HG02759 (cell line): Measurements from ENCODE around the gene SLC27A3.
A peak's percentile ranks its signal among the peaks of the same experiment; 100 is the strongest.
"Not testable (repeated sequence)": the region's sequence is repeated elsewhere in the genome, so short reads cannot be mapped to it uniquely, and the experiment has no call there.

Source experiments
- ATAC-seq: cut with Tn5 transposase; IDR thresholded peaks from one replicate; pipeline ENCODE4 v1.9.1; 2021; ENCODE audit warnings: mild to moderate bottlenecking, moderate library complexity; ENCODE audit not compliant: unreplicated experiment

The SLC27A3 gene

GRCh38 chr1:153760440-153760839 is 14.8 kb upstream of the SLC27A3 start:
- ATAC-seq, result no peak

DNA sequence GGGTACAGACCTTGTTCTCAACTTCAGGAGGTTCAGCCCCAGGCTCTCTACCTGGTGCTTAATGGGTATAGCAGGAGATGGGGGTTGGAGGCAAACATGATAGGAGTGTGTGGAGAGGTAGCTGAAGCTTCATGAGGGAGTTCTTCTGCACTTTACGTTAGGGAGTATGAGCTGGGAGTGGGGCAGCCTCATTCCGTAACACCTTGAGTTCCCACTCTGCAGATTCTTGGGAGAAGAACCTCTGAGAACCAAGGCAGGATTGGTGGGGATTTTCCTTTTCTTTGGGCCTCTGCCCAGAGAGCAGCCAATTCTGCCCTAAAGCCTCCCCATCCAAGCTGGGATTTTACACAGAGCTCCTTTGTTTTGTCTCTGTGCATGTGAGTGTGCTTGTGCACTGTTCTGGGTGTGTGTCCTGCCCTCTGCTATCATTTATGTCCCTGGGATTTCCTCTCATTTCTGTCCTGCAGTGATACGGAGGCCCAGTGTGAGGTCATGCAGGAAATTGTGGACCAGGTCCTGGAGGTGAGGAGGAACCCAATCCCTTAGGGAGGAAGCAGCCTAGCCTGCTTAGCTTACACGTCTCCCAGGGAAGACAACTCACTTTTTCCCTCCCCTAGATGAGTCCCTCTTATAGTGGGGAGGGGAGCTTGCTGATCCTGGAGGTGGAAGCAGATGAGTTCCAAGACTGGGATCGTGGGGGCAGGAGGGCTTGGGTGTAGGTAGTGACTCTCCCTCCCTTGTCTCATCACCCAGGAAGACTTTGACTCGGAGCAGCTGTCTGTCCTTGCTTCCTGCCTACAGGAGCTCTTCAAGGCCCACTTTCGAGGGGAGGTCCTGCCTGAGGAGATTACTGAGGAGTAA is 11.6 kb upstream of the SLC27A3 start:
- no peak for ATAC-seq

DNA sequence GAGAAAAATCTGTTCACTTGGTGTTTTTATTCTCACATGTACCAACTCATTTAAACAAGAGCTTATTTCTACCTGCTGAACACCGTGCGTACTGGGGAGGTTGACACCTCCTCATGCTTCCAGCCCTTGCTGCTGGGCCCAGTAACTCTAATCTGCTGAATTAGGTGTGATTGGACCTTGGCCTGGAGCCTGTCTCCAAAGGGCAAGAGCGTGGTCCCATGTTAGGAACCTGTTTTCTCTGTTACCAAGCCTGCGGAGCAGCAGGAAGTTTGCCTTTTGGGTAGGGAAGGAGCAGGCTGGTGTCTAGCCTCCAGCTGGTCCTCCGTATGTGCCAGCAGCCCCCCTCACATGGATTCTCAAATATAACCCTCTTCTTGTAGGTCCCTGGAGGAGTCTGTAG is 10.9 kb upstream of the SLC27A3 start:
- ATAC-seq, result no peak

GRCh38 chr1:153766663-153767062 is 8.5 kb upstream of the SLC27A3 start:
- ATAC-seq, result not testable (repeated sequence)

DNA sequence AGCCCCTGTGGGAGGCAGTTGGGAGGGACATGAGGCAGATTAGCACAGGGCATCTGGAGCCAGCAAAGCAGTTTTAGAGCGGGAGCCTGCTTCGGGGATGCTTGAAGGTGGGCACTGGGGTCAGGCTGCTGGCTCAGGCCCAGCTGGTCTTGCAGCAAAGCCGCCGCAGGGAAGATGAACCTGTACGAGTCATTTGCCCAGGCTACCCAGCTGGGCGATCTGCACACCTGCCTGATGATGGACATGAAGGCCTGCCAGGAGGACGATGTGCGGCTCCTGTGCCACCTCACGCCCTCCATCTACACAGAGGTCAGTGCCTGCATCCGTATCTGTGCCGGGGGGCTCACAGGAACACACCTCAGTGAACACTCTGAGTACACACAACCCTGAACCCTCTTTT is 7.7 kb upstream of the SLC27A3 start:
- no peak for ATAC-seq

- ATAC-seq, result no peak
These were observed 6.7 kb upstream of the SLC27A3 start for GRCh38 chr1:153768316-153769181.

- no peak for ATAC-seq
These were observed 6.0 kb upstream of the SLC27A3 start for GRCh38 chr1:153769221-153769620.

DNA sequence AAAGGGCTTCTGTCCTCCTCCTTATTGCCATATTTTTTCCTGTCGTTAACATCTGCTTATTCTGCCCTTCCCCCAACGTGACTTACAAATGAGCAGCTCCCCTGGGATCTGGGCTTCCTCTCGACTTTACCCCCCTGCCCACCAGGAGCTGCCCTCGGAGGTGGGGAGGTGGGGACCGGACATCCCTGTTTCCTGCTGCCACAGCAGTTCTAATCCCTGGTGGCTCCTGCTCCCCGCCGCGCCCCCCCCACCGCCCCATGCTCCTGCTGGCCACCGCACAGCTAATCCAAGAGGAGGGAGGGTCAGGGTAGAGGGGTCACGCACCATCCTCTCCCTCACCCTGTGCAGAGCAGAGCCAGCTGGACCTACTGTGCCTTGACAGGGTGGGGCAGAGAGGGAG is 4.4 kb upstream of the SLC27A3 start:
- no peak for ATAC-seq

DNA sequence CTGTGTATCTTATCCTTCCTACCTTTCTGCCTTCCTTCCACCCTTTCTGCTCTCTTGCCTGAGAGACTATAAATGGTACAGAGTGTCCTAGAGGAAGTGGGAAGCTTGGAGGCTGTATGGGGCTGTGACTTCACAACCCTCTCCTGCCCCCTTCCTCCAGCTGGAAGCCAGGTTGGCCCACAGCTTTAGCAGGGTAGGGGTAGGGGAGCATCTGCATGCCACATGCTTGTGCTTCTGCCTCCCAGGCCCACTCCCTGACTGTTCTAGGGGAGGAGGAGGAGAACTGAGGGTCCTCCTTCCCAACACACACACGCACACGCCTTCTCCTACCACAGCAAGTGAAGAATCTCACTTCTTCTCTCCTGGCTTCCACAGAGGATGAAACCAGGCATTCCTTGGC is 3.9 kb upstream of the SLC27A3 start:
- no peak for ATAC-seq

DNA sequence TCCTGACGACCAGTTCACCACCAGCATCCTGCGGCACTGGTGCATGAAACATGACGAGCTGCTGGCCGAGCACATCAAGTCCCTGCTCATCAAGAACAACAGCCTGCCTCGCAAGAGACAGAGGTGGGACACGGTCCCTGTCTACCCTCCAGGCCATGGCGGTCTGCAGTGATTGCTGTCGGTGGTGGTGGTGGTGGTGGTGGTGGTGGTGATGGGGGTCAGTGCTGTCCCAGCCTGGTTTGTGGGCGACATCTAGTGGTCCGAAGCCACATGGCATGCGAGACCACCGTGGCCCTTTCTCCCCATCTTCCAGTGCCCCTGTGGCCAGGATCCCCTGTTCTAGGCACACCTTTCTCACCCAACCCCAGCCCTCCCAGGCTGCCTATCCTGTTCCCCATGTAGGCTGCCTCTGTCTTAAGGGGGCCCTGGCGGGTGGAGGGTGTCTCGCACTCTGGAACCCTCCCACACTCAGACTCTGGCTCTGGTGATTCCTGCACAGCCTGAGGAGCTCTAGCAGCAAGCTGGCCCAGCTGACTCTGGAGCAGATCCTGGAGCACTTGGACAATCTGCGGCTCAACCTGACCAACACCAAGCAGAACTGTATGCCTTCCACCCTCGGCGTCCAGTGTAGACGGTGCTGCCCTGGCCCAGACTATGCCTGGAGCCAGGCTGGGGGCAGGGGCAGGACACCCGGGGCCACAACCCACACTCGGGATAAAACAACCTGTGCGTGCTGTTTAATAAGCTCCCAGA is 3.2 kb upstream of the SLC27A3 start:
- no peak for ATAC-seq

DNA sequence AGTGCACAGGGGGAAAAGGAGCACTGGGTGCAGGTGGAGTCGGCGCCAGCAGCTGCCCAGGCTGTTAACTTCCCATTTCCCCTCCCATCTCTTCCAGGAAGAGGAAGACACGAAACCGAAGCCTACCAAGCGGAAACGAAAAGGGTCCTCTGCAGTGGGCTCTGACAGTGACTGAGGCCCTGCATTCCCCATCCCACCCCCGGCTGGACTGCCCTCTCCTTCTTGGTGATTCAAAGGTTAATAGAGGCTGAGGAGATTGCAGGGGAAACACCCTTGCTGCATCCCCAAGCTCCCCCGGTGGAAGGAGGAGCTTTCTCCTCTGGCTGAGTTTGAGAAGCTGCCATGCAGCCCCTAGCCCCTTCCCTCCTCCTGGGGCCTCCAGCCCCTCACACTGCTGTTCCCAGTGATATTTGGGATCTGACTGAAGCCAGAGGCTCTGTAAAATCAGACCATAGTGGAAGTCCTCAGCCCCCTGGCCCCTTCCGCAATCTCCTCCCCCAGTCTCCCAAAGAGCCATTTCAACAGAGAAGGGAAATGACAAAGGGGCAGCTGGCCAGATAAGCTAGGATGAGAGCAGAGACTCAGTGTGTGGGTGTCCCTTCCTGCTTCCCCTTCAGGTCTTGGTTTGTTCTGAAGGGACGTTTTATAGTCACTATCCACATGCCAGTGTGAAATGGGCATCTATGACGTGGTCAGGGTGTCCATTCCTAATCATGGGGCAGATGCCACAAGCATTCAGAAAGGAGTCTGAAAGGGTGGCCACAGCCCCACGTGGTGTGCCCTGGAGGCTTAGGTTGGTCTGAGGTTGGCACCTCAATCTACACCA is 1.9 kb upstream of the SLC27A3 start:
- no peak for ATAC-seq

DNA sequence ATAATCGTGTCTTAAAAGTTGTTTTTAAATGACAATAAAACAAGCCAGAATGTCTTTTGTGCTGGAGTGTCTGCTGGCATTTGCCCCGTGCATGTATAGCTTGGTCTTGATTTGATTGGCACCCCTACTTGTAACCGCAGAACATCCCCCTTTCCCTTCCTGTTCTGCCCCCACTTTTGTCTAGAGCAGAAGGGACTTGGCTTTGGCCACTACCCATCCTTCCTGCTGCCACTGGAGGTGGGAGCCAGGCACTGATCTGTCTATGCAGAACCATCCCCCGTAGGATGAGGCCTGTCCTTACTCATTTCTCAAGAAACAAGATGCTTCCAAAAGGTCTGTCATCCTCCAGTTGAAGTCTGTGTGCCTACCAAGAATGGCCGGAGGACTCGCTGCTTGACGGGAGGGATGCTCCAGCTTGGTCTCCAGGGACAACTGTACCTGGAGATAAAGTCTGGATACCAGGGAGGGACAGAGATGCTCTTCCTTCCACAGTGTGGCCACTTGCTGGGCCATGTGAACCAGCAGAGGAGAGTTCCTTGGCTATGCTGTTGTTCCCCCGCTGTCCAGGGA is 1.1 kb upstream of the SLC27A3 start:
- no peak for ATAC-seq

GRCh38 chr1:153775458-153776327 is 486 bp downstream of the SLC27A3 start:
- ATAC-seq, result peak; percentile 63

DNA sequence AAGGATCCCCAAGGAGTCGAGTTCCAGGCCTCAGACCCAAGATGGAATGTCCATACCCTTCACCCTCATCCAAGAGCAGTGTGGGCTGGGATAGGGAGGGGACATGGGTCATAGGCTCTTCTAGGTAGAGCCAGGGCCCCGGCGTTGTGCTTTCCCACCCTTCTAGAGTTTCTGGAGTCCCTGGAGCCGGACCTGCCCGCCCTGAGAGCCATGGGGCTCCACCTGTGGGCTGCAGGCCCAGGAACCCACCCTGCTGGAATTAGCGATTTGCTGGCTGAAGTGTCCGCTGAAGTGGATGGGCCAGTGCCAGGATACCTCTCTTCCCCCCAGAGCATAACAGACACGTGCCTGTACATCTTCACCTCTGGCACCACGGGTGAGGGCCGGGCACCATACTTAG is 1.1 kb downstream of the SLC27A3 start:
- ATAC-seq, result no peak

- no peak for ATAC-seq
These were observed 1.7 kb downstream of the SLC27A3 start for GRCh38 chr1:153776845-153777370.

- no peak for ATAC-seq
These were observed 2.4 kb downstream of the SLC27A3 start for GRCh38 chr1:153777648-153778047.

GRCh38 chr1:153778051-153778823 is 3.0 kb downstream of the SLC27A3 start:
- ATAC-seq, result no peak
